ENCODE data around the gene LPAR3. TPM values are rescaled to one million over a fixed set of nuclear protein-coding genes. Genes with fewer than 3 reads are reported as not detected.

Gene LPAR3
- total RNA-seq, 1 experiment from 2014 or later: not detected

DNA sequence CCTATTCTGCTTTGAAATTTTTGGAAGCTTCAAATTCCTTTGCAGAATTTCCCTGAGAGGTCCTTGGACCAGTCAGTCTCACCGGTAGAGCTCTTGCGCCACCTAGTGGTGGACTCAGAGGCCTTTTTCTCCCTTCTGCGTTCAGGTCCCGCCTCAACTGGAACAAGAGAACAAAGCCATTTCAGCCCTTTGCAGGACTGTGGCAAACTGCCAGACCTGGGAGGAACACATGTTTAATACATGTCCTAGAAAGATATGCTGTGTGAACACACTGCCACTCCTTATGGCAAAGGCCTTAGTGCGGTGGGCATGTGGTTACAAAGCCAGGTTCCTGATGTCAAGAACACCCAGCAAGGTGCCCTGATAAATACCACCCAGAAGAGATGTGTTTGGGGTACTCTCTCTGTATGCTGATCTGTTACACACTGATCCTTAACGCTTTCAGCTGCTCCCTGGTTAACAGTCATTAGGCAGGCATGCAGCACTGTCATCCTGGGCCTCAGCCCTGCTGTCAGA lies 120.5 kb downstream of the LPAR3 start:
- CTCF ChIA-PET: interaction anchor here (0.9 kb wide), 1 partner anchor 331 kb away, joined by 3 read pairs; no protein-coding TSS in a partner anchor

DNA sequence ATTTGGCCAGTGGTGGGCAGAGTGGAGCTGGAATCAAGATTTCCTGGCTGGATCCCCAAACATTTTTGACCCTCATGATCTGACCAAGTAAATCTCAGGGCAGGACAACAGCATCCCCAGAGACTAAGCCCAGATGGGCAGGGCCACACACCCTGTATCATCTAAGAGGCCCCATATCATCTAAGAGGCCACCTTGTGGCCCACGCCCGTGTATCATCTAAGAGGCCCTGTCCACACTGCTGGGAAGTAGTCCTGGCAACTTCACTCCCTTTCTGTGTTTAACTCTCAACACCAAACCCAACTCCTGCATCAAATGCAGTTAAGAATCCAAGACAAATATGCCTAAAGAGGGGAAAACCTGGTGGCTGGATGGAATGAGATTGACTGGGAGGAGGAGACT lies 121.1 kb downstream of the LPAR3 start:
- Histone ChIP-seq H3K79me2 (ENCODE audit: low read depth) (no peaks in the 10 kb centered on the region), H3K36me3 (ENCODE audit: low read depth) (no peaks in the 10 kb centered on the region), H3K4me1 (replicated peaks; ENCODE audit: insufficient read depth) (no peaks in the 10 kb centered on the region), H3K27ac (no peak overlapping the region), H3F3A (ENCODE audit: insufficient read depth, low read depth) (no peaks in the 10 kb centered on the region), H3K27me3 (ENCODE audit: insufficient read depth, low read depth) (no peaks in the 10 kb centered on the region), H3K4me2 (no peak overlapping the region), H2AFZ (no peak overlapping the region), H4K20me1 (ENCODE audit: insufficient read depth) (no peaks in the 10 kb centered on the region), H3K9me2 (ENCODE audit: insufficient read depth) (no peaks in the 10 kb centered on the region), H3K4me3 (no peak overlapping the region), H3K9me3 (ENCODE audit: insufficient read depth, low read depth) (no peaks in the 10 kb centered on the region)
- CTCF ChIA-PET: interaction anchor here (0.9 kb wide), 1 partner anchor 330 kb away, joined by 3 read pairs; no protein-coding TSS in a partner anchor
- TF ChIP-seq EZH2 (IDR thresholded peaks at IDR 0.05; ENCODE audit: low read depth): no peak
- TF ChIP-seq, protein P1, sequence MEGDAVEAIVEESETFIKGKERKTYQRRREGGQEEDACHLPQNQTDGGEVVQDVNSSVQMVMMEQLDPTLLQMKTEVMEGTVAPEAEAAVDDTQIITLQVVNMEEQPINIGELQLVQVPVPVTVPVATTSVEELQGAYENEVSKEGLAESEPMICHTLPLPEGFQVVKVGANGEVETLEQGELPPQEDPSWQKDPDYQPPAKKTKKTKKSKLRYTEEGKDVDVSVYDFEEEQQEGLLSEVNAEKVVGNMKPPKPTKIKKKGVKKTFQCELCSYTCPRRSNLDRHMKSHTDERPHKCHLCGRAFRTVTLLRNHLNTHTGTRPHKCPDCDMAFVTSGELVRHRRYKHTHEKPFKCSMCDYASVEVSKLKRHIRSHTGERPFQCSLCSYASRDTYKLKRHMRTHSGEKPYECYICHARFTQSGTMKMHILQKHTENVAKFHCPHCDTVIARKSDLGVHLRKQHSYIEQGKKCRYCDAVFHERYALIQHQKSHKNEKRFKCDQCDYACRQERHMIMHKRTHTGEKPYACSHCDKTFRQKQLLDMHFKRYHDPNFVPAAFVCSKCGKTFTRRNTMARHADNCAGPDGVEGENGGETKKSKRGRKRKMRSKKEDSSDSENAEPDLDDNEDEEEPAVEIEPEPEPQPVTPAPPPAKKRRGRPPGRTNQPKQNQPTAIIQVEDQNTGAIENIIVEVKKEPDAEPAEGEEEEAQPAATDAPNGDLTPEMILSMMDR (conservative IDR thresholded peaks at IDR 0.05): no peak
- intact Hi-C loops (cut with micrococcal nuclease; ENCODE audit: unreplicated experiment): loop anchor here (5.0 kb wide), 4 partner anchors 165 to 865 kb away; partner anchors contain the start of gene PRKACB
- POLR2A ChIA-PET (ENCODE audit: unreplicated experiment): no interaction called here
- no peak for DNase-seq
- BruUV-seq (replicated peaks): no TSS peak

More for the DNA sequence above, 120.5 kb downstream of the LPAR3 start:
- no peaks in the 10 kb centered on the region for H3K79me2 ChIP-seq (ENCODE audit: low read depth)
- no peak overlapping the region for H3K27ac ChIP-seq
- intact Hi-C loops (cut with micrococcal nuclease; ENCODE audit: unreplicated experiment): loop anchor here (5.0 kb wide), 4 partner anchors 165 to 865 kb away; partner anchors contain the start of gene PRKACB
- peak; percentile 53 to 65 for DNase-seq
- no peaks in the 10 kb centered on the region for H3K9me2 ChIP-seq (ENCODE audit: insufficient read depth)
- H3F3A ChIP-seq (ENCODE audit: insufficient read depth, low read depth): no peaks in the 10 kb centered on the region
- H4K20me1 ChIP-seq (ENCODE audit: insufficient read depth): no peaks in the 10 kb centered on the region
- H3K9me3 ChIP-seq (ENCODE audit: insufficient read depth, low read depth): no peaks in the 10 kb centered on the region
- no peak overlapping the region for H3K4me2 ChIP-seq
- no peak overlapping the region for H3K4me3 ChIP-seq
- no TSS peak for BruUV-seq (replicated peaks)
- no peaks in the 10 kb centered on the region for H3K36me3 ChIP-seq (ENCODE audit: low read depth)
- H3K4me1 ChIP-seq (replicated peaks; ENCODE audit: insufficient read depth): no peaks in the 10 kb centered on the region
- TF ChIP-seq EZH2 (IDR thresholded peaks at IDR 0.05; ENCODE audit: low read depth): no peak
- TF ChIP-seq, protein P1 (conservative IDR thresholded peaks at IDR 0.05): peak; percentile 98
- POLR2A ChIA-PET (ENCODE audit: unreplicated experiment): no interaction called here
- no peaks in the 10 kb centered on the region for H3K27me3 ChIP-seq (ENCODE audit: insufficient read depth, low read depth)
- no peak overlapping the region for H2AFZ ChIP-seq

DNA sequence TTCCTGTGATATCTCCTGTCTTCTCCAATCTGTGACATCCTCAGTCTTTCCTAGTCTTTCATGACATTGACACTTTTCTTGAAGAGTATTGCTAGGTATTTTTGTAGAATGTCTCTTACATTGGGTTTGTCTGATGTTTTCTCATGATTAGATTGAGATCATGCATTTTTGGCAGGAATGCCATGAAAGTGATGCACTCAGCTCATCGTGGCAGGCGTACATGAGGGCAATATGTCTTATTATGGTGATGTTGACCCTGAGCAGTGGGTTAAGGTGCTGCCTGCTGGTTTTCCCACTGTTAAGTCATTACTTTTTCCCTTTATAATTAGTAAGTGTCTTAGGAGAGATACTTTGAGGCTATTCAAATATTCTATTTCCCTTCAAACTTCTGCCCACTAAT lies 122.5 kb downstream of the LPAR3 start:
- DNase-seq: no peak
- H2AFZ ChIP-seq: no peak overlapping the region
- TF ChIP-seq, protein P1 (conservative IDR thresholded peaks at IDR 0.05): no peak
- TF ChIP-seq EZH2 (IDR thresholded peaks at IDR 0.05; ENCODE audit: low read depth): no peak
- no peak overlapping the region for H3K27ac ChIP-seq
- intact Hi-C loops (cut with micrococcal nuclease; ENCODE audit: unreplicated experiment): loop anchor here (5.0 kb wide), 4 partner anchors 167 to 863 kb away; partner anchors contain the start of gene PRKACB
- no peaks in the 10 kb centered on the region for H3K4me1 ChIP-seq (replicated peaks; ENCODE audit: insufficient read depth)
- no peak overlapping the region for H3K4me2 ChIP-seq
- H4K20me1 ChIP-seq (ENCODE audit: insufficient read depth): no peaks in the 10 kb centered on the region
- no peaks in the 10 kb centered on the region for H3K27me3 ChIP-seq (ENCODE audit: insufficient read depth, low read depth)
- BruUV-seq (replicated peaks): no TSS peak
- ChIA-PET CTCF (no interaction called here), POLR2A (ENCODE audit: unreplicated experiment) (no interaction called here)
- H3K9me3 ChIP-seq (ENCODE audit: insufficient read depth, low read depth): no peaks in the 10 kb centered on the region
- no peaks in the 10 kb centered on the region for H3F3A ChIP-seq (ENCODE audit: insufficient read depth, low read depth)
- H3K9me2 ChIP-seq (ENCODE audit: insufficient read depth): no peaks in the 10 kb centered on the region
- H3K79me2 ChIP-seq (ENCODE audit: low read depth): no peaks in the 10 kb centered on the region
- no peaks in the 10 kb centered on the region for H3K36me3 ChIP-seq (ENCODE audit: low read depth)
- H3K4me3 ChIP-seq: no peak overlapping the region

Measured in PC-9 (cell line).